Mesendoderm (in vitro differentiated cells): ENCODE data around the gene SEC61B.

Source experiments
- DNase-seq: peaks from one replicate; pipeline ENCODE4 v3.0.0; 2013
- H2AK5ac ChIP-seq: 2 replicates; pipeline ENCODE4 v1.6.1; 2013; ENCODE audit warnings: low read length, inconsistent platforms
- H2BK120ac ChIP-seq: 2 replicates; pipeline ENCODE4 v1.6.1; 2013; ENCODE audit warnings: low read depth, mild to moderate bottlenecking, low read length, moderate library complexity, mixed read lengths
- H2BK15ac ChIP-seq: replicated peaks from 2 replicates; pipeline ENCODE4 v1.6.1; 2013; ENCODE audit warnings: low read depth, mild to moderate bottlenecking, moderate library complexity
- H2BK5ac ChIP-seq: 2 replicates; pipeline ENCODE4 v1.6.1; 2013; ENCODE audit warnings: low read length, inconsistent platforms
- H3K18ac ChIP-seq: 2 replicates; pipeline ENCODE4 v1.6.1; 2013; ENCODE audit warnings: mild to moderate bottlenecking, low read length, mixed read lengths
- H3K23ac ChIP-seq: one replicate; pipeline ENCODE4 v1.6.1; 2013; ENCODE audit warnings: low read length
- H3K27ac ChIP-seq: 2 replicates; pipeline ENCODE4 v1.5.1; 2013; ENCODE audit warnings: low read depth, mild to moderate bottlenecking, inconsistent platforms, low read length, moderate library complexity
- H3K27me3 ChIP-seq: 2 replicates; pipeline ENCODE4 v1.6.1; 2013; ENCODE audit warnings: low read length, control low read depth, mild to moderate bottlenecking, inconsistent platforms; ENCODE audit not compliant: insufficient read depth, poor library complexity
- H3K36me3 ChIP-seq: 2 replicates; pipeline ENCODE4 v1.6.1; 2013; ENCODE audit warnings: low read length, inconsistent platforms; ENCODE audit not compliant: control insufficient read depth, insufficient read depth
- H3K4ac ChIP-seq: one replicate; pipeline ENCODE4 v1.6.1; 2013; ENCODE audit warnings: low read depth, mild to moderate bottlenecking, low read length, moderate library complexity
- H3K4me1 ChIP-seq: 2 replicates; pipeline ENCODE4 v1.6.1; 2013; ENCODE audit warnings: low read depth, low read length, inconsistent platforms; ENCODE audit not compliant: control insufficient read depth
- H3K4me2 ChIP-seq: 2 replicates; pipeline ENCODE4 v1.6.1; 2013; ENCODE audit warnings: low read length
- H3K4me3 ChIP-seq: 2 replicates; pipeline ENCODE4 v1.5.1; 2013; ENCODE audit warnings: mild to moderate bottlenecking, low read length
- H3K56ac ChIP-seq: one replicate; pipeline ENCODE4 v1.6.1; 2013; ENCODE audit warnings: low read length
- H3K79me1 ChIP-seq: 2 replicates; pipeline ENCODE4 v1.6.1; 2013; ENCODE audit warnings: low read length, inconsistent platforms
- H3K79me2 ChIP-seq: 2 replicates; pipeline ENCODE4 v1.6.1; 2013; ENCODE audit warnings: mild to moderate bottlenecking, low read length; ENCODE audit not compliant: control insufficient read depth, insufficient read depth
- H3K9ac ChIP-seq: 2 replicates; pipeline ENCODE4 v1.6.1; 2013; ENCODE audit warnings: low read length, inconsistent platforms
- H4K5ac ChIP-seq: one replicate; pipeline ENCODE4 v1.6.1; 2013; ENCODE audit warnings: low read length
- H4K8ac ChIP-seq: one replicate; pipeline ENCODE4 v1.6.1; 2013; ENCODE audit warnings: low read depth, mild to moderate bottlenecking, control low read depth, low read length, moderate library complexity
- WGBS: extraction: QIAGEN DNeasy Blood & Tissue Kit; methylation state at CpG from one replicate; pipeline ENCODE4 v1.1.7; 2013; ENCODE audit warnings: low lambda C conversion rate, missing lambda C conversion rate; ENCODE audit not compliant: insufficient coverage; ENCODE audit errors: extremely low coverage; 5-methylcytosine and 5-hydroxymethylcytosine counted together

The SEC61B gene

GRCh38 chr9:99178912-99179872 is 42.9 kb upstream of the SEC61B start:
- no peak overlapping the region for H3K9ac ChIP-seq
- no peak overlapping the region for H3K56ac ChIP-seq
- no peak overlapping the region for H2AK5ac ChIP-seq
- H3K27me3 ChIP-seq: no peaks in the 10 kb centered on the region
- H4K8ac ChIP-seq: no peak overlapping the region
- no peak overlapping the region for H2BK15ac ChIP-seq
- no peak overlapping the region for H3K4me2 ChIP-seq
- no peaks in the 10 kb centered on the region for H3K4me1 ChIP-seq
- H2BK120ac ChIP-seq: no peak overlapping the region
- no peak overlapping the region for H3K4me3 ChIP-seq
- no peaks in the 10 kb centered on the region for H3K79me2 ChIP-seq
- no peak overlapping the region for H3K4ac ChIP-seq
- WGBS: no CpG with 5 or more reads among the region's 17 CpGs
- H2BK5ac ChIP-seq: no peak overlapping the region
- no peaks in the 10 kb centered on the region for H3K79me1 ChIP-seq
- no peaks in the 10 kb centered on the region for H3K36me3 ChIP-seq
- H3K23ac ChIP-seq: no peak overlapping the region
- H4K5ac ChIP-seq: no peak overlapping the region
- no peak for DNase-seq
- no peak overlapping the region for H3K18ac ChIP-seq
- no peak overlapping the region for H3K27ac ChIP-seq

- no peaks in the 10 kb centered on the region for H3K4me1 ChIP-seq
- H3K36me3 ChIP-seq: no peaks in the 10 kb centered on the region
- H4K8ac ChIP-seq: no peak overlapping the region
- H3K27me3 ChIP-seq: no peaks in the 10 kb centered on the region
- no peaks in the 10 kb centered on the region for H3K79me2 ChIP-seq
- DNase-seq: no peak
- no peak overlapping the region for H2BK120ac ChIP-seq
- H3K23ac ChIP-seq: no peak overlapping the region
- no peak overlapping the region for H3K9ac ChIP-seq
- no peak overlapping the region for H3K56ac ChIP-seq
- no CpG with 5 or more reads among the region's 1 CpG for WGBS
- H3K79me1 ChIP-seq: no peaks in the 10 kb centered on the region
- no peak overlapping the region for H3K4me2 ChIP-seq
- H3K27ac ChIP-seq: no peak overlapping the region
- no peak overlapping the region for H2AK5ac ChIP-seq
- H3K4me3 ChIP-seq: no peak overlapping the region
- no peak overlapping the region for H2BK5ac ChIP-seq
- no peak overlapping the region for H3K18ac ChIP-seq
- H3K4ac ChIP-seq: no peak overlapping the region
- H4K5ac ChIP-seq: no peak overlapping the region
- no peak overlapping the region for H2BK15ac ChIP-seq
These were observed 41.9 kb upstream of the SEC61B start for GRCh38 chr9:99180199-99180598.

GRCh38 chr9:99180662-99181061 is 41.4 kb upstream of the SEC61B start:
- Histone ChIP-seq H2AK5ac (no peak overlapping the region), H3K23ac (no peak overlapping the region), H4K8ac (no peak overlapping the region), H3K9ac (no peak overlapping the region), H3K36me3 (no peaks in the 10 kb centered on the region), H3K18ac (no peak overlapping the region), H3K27ac (no peak overlapping the region), H2BK5ac (no peak overlapping the region), H3K27me3 (no peaks in the 10 kb centered on the region), H3K79me2 (no peaks in the 10 kb centered on the region), H2BK15ac (no peak overlapping the region), H3K56ac (no peak overlapping the region), H3K79me1 (no peaks in the 10 kb centered on the region), H3K4me3 (no peak overlapping the region), H3K4ac (no peak overlapping the region), H3K4me2 (no peak overlapping the region), H2BK120ac (no peak overlapping the region), H4K5ac (no peak overlapping the region), H3K4me1 (no peaks in the 10 kb centered on the region)
- no CpG with 5 or more reads among the region's 9 CpGs for WGBS
- no peak for DNase-seq

GRCh38 chr9:99181206-99181605 is 40.9 kb upstream of the SEC61B start:
- Histone ChIP-seq H3K4me3 (no peak overlapping the region), H3K4me1 (no peaks in the 10 kb centered on the region), H2AK5ac (no peak overlapping the region), H2BK5ac (no peak overlapping the region), H3K23ac (no peak overlapping the region), H3K36me3 (no peaks in the 10 kb centered on the region), H3K4ac (no peak overlapping the region), H3K79me2 (no peaks in the 10 kb centered on the region), H3K18ac (no peak overlapping the region), H3K9ac (no peak overlapping the region), H2BK120ac (no peak overlapping the region), H3K56ac (no peak overlapping the region), H2BK15ac (no peak overlapping the region), H4K8ac (no peak overlapping the region), H3K79me1 (no peaks in the 10 kb centered on the region), H3K4me2 (no peak overlapping the region), H3K27ac (no peak overlapping the region), H3K27me3 (no peaks in the 10 kb centered on the region), H4K5ac (no peak overlapping the region)
- DNase-seq: no peak
- no CpG with 5 or more reads among the region's 2 CpGs for WGBS

- Histone ChIP-seq H3K27me3 (no peaks in the 10 kb centered on the region), H3K9ac (no peak overlapping the region), H2BK120ac (no peak overlapping the region), H3K4me1 (no peaks in the 10 kb centered on the region), H3K79me2 (no peaks in the 10 kb centered on the region), H3K23ac (no peak overlapping the region), H3K4me3 (no peak overlapping the region), H2BK15ac (no peak overlapping the region), H3K18ac (no peak overlapping the region), H3K36me3 (no peaks in the 10 kb centered on the region), H3K4me2 (no peak overlapping the region), H4K5ac (no peak overlapping the region), H3K27ac (no peak overlapping the region), H4K8ac (no peak overlapping the region), H3K79me1 (no peaks in the 10 kb centered on the region), H3K4ac (no peak overlapping the region), H2BK5ac (no peak overlapping the region), H3K56ac (no peak overlapping the region), H2AK5ac (no peak overlapping the region)
- DNase-seq: no peak
- WGBS: no CpG with 5 or more reads among the region's 4 CpGs
These were observed 40.5 kb upstream of the SEC61B start for GRCh38 chr9:99181621-99182020.
